COLO668 (cell line): ENCODE data around the gene LAIR1.
"Not testable (repeated sequence)": the region's sequence is repeated elsewhere in the genome, so short reads cannot be mapped to it uniquely, and the experiment has no call there.

Experiments used
- DNase-seq: peaks from one replicate; lab custom pipeline; 2025; ENCODE audit not compliant: unreplicated experiment; lab: John Stamatoyannopoulos, UW

Gene LAIR1

DNA sequence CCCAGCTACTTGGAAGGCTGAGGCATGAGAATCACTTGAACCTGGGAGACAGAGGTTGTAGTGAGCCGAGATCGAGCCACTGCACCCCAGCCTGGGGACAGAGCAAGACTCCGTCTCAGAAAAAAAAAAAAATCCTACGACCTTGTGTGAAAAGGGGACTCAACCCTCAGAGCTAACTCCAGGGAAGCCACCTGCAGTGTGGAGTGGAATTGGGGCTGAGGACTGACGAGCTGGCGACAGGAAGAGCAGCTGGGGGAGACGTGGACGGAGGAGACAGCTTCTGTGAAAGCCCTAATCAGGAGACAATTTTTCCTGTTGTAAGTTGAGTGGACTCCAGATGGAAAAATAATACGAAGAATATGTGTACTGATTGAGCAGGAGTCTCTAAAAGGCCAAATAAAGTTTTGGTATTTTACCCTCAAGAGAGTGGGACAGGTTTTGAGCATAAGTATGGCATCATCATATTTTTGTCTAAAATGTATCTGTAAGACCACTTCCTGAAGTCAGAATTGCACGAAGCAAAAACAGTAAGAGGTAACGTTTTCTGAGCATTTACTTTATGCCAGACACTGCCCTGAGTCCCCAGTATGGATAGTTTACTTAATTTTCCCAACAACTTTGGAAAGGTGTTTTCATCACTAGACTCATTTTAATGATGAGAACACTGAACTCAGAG lies 12.0 kb upstream of the LAIR1 start:
- no peak for DNase-seq

DNA sequence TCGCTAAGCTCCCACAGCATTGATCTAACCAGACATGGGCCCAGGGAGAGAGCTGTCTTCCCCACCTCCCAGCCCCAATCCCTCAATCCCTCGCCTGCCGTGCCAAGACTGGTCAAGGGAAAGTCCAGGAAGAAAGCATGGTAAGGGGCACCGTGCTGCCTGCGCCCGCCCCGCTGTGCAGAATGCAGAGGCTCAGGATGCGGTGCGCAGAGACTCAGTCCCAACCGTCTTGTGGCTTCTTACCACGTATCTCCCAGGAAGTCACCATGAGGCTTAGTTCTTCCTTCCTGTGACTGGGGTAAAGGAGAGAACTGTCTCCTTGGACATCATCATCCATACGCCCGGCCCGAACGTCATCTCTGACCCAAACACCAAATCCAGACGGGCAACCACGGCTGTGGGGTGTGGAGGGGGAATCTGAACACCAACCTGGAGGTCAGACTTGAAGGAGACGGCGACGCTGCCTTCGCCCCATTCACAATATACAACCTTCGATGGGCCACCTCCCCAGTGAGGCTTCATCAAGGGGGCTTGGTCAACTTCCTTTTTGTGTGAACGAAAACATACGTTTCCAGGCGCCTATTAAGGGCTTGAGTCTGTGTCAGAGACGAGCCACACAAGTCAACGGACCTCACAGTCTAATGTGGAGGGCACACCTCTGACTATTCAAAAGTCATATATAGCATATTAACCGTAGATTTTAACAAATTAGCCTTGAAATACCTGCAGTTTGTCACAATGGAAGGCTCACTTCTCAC lies 10.6 kb upstream of the LAIR1 start:
- not testable (repeated sequence) for DNase-seq

DNA sequence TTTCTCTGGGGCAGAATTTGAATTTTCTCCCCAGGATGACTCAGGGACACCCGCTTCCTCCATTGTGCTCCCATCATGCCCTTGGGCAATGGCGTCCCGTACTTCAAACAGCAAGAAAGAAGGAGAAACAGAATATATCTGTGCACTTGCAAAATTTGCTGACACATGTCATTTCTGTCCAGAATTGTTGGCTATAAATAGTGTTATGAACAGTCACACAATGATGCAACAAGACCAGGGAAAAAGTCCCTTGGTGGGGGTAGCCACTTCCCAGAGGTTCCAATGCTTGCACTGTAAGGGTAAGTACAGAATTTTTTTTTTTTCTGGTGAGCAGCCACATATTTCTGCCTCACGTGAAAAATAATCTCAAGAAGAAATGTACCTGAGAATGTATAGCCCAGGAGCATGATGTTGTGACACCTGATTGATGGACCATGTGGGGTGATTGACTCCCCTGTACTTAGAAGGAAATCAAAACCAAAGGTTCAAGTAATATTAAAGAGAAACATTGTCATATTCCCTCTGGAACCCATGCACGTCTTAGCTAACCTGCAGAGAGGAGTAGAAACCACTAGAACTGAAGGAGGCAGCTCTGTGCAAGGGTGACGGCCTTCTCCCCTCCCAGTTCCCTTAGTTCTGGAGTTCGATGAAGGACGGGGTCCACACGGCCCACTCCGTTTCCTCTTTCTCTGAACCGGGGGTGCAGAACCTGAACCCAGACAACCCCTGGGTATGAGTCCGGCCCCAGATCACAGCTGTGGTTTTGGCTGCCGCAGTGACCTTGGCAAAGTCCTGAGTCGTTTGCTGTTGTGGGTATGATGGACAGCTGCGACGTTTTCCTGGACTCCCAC lies 9.3 kb upstream of the LAIR1 start:
- DNase-seq = no peak

DNA sequence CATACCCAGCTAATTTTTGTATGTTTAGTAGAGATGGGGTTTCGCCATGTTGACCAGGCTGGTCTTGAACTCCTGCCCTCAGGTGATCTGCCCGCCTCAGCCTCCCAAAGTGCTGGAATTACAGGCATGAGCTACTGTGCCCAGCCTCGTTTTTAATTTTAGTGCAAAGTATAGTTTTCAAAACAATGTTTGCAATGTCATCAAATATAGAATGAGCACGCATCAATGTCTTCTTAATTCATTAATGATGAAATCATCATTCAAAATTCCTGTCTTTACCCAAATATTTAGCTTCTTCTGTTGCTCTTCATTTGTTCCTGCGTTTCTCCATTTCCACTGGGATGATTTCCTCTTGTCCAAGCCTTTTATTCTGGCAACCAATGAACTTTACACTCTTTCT lies 6.7 kb upstream of the LAIR1 start:
- not testable (repeated sequence) for DNase-seq

DNA sequence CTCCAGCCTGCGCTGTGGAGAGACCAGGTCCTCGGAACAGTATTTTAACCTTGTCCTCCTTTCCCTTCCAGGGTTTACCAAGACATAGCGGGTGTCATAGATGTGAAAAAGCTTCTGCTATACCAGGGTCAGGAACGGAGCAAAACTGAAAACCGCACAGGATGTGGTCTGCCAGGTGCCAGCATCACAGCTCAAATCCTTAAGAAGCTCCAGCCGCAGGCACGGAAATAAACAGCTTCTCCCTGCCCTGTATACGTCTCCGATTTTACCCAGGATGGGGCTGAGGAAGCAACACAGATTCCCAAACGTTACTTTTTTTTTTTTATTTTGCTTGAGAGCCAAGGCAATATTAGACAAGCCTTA lies 5.7 kb upstream of the LAIR1 start:
- not testable (repeated sequence) for DNase-seq

DNA sequence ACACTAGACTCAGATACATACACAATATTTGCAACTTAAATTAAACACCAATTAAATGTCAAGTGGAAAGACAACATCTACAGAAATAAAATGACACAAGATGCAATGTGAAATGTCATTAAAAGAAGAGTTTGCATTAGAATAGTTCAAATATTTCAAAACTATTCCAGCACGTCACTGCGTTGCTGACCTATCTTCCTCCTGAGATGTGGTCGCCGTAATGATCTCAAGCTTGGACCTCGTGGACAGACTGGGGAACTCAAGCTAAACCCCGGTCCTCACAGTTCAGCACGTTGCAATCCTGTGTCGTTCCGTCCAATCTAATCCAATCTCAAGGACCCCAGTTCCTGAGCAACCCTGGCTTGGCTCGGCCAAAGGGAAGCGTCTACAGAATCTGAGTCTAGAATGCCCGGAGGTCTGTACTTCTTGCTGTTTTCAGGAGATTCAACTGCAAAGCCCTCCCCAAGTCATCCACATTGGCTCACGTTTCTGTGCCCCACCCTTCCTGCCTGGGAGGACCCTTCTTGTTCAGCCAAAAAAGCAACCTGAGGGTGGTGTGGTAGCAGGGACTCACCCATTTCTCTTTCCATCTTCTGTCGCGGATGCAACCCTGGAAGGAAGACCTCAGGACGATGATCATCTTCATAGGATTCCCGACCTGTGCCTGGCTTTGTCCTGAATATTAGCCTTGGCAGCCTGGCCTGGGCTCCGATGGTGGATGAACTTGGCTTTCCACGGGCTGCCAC lies 5.1 kb upstream of the LAIR1 start:
- not testable (repeated sequence) for DNase-seq

DNA sequence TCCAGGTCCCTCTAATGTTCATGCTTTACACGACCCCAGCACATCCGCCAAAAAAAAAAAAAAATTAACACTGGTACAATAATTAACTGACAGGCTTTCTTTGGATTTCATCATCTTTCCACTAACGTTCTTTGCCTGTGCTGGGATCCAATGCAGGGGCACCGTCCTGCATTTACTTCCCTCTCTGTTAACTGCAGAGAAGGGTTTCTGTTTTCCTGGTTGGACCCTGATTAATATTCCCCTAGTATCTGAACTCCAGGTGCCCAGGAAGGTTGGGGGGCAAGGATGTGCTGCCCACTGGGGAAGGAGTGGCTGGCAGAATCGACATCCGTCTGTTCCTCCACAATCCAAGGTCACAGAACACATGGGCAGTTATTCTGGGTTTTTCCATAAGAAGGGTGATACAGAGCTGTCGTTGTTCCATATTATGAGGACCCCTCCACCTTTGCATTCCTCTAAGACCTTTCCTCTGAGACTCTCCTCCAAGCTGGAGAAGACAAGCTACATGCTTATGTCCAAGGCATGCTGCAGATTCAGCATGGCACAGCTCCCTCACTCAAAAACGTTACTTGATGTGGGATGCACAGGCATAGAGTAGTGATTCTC lies 4.5 kb upstream of the LAIR1 start:
- DNase-seq = no peak

DNA sequence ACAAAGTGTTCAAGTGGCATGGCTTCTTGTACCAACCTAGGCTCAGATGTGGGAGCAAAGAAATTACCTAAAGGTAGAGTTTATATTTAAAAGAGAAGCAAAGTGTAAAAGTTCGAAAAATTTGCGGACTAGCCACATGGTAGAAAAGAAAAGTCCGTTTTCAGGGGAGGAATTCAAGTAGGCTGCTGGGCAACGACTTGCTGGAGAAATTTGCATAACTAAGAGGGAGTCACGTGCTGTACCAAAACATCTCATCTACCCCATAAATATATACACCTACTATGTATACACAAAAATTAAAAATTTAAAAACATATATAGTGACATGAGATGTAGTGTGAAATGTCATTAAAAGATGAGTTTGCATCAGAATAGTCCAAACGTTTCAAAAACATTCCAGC lies 2.1 kb upstream of the LAIR1 start:
- no peak for DNase-seq

DNA sequence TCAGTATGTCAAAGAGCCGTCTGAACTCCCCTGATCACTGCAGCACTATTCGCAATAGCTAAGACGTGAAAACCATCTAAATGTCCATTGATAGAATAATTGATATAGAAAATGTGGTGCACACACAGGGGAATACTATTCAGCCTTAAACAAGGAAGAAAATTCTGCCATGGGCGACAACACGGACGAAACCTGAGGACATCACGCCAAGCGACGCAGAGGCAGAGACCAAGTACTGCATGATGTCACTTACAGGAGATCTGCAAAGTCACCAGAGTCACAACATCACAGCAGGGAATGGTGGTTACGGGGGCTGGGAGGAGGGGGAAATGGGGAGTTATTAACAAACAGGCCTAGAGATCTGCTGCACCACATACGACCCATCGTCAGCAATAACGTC lies 1.1 kb upstream of the LAIR1 start:
- not testable (repeated sequence) for DNase-seq

DNA sequence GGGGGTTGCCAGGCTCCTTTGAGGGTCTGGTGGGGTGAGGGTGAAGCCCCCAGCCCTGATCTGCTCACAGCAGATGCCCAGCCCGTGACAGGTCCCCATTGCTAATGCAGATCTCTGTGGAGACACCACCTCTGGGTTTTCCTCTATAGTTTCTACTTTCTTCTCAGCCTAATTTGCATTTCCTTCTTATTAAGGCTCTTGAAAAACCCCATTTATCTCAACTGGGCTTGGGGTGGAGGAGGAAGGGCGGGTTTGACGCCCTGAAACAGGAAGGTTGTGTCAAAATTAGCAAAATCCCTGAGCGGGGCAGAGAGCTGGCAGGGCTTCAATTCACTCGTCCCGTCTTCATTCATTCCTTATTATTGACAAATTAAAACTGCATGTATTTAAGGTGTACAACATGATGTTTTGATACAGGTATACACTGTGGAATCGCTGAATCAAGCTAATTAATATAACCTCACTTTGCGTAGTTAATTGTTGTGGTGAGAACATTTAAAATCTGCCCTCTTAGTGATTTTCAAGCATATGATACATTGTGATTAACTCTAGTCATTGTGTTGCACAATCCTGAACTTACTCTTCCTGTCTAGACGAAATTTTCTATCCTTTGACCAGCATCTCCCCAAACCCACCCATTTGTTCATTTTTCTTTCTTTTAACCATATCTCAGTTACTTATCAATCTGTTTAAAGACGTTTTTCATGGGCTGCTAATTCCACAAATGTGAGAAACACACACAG lies 2.9 kb downstream of the LAIR1 start:
- DNase-seq = not testable (repeated sequence)

DNA sequence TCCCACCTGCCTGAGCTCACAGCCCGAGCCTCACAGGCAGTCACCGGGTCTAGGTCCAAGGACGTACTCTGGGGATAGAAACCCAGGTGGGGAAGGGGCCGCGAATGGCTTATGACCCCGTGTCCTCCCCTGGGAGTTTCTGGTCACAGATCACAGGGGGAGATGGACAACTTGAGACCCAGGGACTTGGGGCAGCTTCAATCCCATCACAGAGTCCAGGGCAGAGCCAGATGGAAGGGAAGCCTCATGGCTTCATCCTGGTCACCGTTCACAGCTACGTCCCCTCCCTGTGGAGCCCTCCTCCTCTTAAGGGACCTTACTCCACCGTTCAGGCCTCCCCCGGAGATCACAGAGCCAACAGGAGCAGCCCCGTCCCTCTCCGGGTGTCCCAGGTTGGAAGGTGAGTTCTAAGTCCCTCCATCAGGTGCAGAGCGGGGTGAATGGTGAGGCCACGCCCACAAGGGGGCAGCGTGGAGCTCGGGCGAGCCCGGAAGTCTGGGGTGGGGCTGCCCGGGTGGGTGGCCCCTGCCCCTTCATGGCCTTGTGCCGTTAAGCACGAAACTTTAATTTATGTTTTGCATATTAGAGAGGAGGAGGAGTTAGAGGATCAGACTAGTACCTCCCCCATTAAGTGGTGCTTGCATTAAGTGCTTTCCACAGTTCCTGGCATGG lies 5.4 kb downstream of the LAIR1 start:
- not testable (repeated sequence) for DNase-seq

DNA sequence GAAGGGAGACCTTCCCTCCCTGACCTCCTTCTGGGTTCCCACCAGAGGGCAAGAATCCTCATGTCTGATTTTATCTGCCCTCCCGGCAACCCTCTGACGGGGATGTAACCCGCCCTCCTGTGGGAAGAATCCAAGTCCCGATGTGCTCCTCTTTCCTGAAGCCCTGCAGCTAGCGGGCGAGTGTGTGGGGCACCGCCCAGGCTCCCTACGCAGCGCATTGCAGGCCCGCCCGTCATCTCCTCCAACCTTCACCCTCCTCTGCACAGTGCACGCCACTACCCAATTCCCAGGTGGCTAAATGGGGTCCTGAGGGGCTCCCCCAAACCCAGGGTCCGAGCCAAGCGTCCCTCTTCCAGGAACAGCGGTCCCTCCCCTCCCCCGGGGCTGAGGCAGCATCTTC lies 7.3 kb downstream of the LAIR1 start:
- DNase-seq = no peak

DNA sequence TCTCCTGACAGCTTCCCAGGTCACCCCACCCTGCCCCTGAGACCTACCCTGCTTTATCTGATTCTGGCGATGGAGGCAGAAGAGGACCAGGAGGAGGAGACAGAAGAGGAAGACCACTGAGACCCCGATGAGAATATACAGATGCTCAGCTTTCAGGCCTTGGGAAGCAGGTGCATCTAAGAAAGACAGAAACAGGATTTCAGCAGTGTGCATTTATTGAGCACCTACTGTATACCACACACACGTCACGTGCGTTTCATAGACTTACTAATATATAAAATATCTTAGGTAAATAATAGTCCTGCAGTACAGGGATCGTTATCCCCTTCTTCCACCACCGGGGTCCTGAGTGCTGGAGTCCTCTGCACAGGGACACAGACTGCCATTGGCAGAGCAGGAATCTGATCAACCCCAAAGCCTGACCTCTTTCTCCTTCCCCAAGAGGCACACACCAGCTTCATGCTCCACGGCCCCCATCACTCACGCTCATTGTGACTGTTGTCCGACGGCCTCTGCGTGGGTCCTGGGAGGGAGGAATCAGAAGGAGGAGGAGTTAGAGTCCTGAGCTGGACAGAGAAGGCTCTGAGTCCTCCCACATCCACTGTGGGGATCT lies 8.2 kb downstream of the LAIR1 start:
- no peak for DNase-seq

DNA sequence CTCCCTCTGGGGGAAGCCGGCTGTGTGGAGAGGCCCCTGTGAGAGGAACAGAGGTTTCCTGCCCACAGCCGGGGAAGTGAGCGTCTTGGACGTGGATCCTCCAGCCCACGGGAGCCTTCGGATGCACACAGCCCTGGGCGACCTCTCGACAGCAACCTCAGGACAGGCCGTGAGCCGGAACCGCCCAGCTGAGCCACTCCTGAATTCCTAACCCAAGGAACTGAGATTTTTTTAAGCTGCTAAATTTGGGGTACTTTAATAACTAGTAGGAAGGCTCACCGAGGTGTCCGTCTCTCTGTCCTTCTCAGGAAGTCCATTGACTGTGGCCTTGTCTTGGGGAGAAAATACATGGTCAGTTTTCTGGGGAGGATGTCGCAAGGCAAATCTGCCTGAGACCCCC lies 9.1 kb downstream of the LAIR1 start:
- DNase-seq = no peak

DNA sequence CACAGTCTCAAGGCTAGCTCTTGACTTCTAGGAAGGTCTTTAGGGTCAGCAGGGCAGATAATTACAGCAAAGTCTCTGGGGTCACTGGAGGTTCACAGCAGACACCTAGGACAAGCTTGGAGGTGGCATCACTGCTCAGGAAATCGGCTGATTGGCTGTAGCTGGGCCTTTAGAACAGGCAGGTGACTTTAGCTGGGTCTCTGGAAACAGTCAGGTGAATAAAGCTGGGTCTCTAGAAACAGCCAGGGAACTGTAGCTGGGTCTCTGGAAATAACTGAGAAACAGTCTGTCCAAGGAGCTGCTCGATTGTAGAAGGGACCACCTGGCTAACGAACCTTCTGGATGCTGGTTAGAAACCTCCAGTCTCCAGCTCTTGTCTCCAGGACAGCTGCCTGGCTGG lies 10.0 kb downstream of the LAIR1 start:
- no peak for DNase-seq

DNA sequence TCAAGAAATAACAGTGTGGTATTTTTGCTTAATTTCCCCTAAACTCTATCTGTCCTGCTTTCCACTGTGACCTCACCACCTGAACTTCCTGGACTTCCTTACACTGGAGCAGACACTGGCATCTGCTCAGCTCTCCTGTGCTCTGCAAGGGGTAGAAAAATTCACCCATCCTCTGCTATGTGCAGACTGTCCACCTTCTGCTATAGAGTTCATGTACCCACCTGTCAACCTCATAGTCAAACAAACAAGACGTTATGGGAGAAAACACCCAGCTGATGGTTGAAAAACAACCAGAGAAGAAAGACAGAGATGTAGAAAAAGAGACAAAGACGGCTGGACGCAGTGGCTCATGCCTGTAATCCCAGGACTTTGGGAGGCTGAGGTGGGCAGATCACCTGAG lies 12.2 kb downstream of the LAIR1 start:
- DNase-seq = no peak

DNA sequence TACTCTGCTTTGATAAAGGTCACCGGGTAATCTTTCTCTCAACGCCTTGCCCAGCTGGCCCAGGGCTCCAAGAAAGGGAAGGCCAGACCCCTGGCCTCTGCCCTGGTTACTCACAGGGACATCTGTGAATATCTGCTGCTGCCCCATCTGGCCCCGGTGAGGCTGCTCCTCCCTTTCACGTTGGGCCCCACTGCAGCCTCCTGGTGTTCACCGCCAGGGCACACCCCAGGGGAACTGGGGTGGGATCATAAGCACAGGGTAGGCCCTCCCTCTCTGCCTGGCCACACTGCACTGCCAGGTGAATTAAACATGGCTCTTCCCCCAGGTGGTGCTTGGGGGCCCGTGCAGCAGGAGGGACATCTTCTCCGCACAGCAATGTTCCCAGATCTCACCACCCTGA lies 12.7 kb downstream of the LAIR1 start:
- no peak for DNase-seq

DNA sequence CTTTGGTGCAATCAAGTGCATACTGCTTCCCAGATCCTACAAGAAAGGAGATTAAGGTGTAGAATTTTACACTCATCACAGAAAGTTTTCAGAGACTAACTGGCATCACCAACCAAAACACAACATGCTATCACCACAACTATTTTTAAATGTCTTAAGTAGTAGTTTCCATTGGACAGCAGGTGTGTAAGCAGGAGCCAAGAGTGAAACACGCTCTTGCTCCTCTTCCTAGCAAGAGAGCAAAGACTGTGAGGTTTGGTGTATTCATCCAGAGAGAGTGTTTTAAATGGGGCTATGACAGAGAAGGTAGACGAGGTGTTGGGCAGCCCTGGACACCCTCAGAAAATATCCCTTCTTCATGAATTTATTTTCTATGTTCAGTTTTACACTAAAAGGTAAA lies 13.3 kb downstream of the LAIR1 start:
- DNase-seq = no peak

DNA sequence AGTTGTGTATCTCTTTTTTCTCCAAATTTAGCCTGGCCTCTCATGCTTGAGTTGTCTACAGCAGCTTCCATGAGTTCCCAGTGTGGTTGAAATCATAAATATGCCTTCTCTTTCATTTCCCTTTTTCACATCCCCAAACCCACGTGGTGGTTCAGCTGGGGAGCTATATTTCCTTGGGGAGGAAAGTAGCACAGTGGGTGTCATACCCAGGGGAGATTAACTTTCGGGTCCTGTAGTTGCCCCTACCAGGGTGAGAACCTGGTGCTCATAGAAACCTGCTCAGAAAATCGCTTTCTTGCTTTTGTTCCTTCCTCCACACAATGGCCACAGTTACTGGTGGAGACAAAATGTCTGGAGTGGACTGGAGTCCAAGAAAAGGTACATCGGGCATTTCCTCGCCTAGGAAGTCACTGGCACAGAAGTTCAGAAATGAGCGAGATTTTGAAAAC lies 18.8 kb downstream of the LAIR1 start:
- no peak for DNase-seq
